GM19455 (cell line): ENCODE measurements around the gene PGPEP1.
"Not testable (repeated sequence)": the region's sequence is repeated elsewhere in the genome, so short reads cannot be mapped to it uniquely, and the experiment has no call there.

Experiments
- ATAC-seq: cut with Tn5 transposase; IDR thresholded peaks from one replicate; pipeline ENCODE4 v1.9.1; 2021; ENCODE audit not compliant: unreplicated experiment

PGPEP1 gene

GRCh38 chr19:18363787-18364186 lies 23.4 kb downstream of the PGPEP1 start:
- no peak for ATAC-seq

DNA sequence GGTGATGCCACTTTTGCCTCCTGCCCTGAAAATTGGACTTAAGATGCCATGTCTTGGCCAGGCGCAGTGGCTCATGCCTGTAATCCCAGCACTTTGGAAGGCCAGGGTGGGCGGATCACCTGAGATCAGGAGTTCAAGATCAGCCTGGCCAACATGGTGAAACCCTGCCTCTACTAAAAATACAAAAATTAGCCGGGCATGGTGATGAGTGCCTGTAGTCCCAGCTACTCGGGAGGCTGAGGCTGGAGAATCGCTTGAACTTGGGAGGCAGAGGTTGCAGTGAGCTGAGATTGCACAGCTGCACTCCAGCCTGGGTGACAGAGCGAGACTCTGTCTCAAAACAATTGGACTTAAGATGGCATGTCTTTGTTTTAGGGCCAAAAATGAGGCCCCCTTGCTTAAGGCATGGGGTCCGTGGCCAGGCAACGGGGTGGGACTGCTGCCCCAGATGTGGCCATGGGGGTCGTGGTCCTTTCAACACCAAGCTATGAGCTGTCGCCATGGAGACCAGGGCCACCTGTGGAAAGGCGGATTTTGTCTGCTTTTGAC lies 24.0 kb downstream of the PGPEP1 start:
- ATAC-seq, result not testable (repeated sequence)

- ATAC-seq, result no peak
Observed at GRCh38 chr19:18364826-18365528, 24.6 kb downstream of the PGPEP1 start.

DNA sequence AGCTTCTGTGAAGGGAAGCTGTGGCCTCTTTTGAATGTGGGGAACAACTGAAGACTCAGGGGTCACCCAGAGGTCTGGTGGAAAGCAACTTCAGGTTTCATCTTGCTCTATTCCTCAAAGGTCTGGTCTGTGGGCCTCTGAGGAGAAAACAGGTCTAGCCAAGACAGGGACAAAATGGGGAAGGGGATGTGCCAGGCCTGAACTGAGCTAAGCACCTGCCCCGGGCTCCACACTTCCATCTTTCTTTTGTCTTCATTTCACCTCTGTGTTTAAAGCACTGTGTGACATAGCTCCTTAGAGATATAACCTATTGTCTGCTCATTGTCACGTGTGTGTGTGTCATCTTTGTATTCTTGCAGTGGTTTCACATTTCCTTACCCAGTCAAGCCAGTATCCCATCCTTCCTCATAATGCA lies 25.6 kb downstream of the PGPEP1 start:
- ATAC-seq, result no peak

DNA sequence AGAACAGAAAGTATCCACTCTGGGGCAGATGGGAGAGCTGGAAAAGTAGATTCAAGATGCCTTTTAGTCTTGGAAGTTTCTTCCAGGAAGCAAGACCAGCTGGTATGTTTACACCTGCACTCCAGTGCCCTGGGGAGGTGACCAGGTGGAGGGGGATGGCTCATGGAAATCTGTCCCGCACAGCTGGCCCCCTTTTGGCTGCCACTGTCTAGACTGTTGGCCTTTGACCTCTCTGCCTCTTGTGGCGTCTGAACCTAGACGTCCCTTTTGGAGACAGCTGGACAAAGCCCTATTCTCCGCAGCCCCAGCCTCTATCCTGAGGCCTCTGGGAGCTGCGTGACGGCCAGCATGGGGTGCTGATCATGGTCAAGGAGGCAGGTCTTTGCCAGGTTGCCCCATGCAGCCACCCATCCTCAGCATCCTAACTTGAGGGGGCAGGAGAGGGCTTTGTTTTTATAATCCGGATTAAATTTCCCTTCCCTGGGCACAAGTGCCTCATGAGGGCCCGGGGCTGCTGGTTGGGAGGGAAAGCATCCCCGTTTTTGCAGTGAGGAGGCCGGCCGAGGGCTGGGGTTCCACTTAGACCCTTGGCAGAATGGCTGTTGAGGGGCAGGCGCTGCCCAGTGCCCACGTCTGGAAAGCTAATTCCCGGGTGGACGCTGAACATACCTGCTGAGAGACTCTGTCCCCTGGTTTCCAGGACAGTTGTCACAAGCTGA lies 28.3 kb downstream of the PGPEP1 start:
- no peak for ATAC-seq

- ATAC-seq, result no peak
Observed at GRCh38 chr19:18373407-18373891, 33.1 kb downstream of the PGPEP1 start.

GRCh38 chr19:18373892-18374629 lies 33.7 kb downstream of the PGPEP1 start:
- ATAC-seq, result peak; percentile 77

DNA sequence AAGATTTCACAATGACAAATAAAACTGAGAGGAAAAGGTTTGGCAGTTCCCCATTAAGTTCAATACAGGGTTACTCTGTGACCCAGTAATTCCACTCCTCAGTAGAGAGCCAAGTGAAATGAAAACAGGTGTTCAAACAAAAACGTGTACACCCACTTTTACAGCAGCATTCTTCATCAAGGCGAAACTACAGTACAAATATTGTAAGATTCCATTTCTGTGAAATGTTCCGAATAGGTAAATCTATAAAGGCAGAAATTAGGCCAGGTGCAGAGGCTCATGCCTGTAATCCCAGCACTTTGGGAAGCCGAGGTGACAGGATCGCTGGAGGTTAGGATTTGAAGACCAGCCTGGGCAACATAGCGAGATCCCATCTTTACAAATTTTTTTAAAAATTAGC lies 36.6 kb downstream of the PGPEP1 start:
- ATAC-seq, result no peak

- ATAC-seq, result no peak
Observed at GRCh38 chr19:18379803-18380747, 39.7 kb downstream of the PGPEP1 start.

GRCh38 chr19:18380843-18381242 lies 40.4 kb downstream of the PGPEP1 start:
- no peak for ATAC-seq

DNA sequence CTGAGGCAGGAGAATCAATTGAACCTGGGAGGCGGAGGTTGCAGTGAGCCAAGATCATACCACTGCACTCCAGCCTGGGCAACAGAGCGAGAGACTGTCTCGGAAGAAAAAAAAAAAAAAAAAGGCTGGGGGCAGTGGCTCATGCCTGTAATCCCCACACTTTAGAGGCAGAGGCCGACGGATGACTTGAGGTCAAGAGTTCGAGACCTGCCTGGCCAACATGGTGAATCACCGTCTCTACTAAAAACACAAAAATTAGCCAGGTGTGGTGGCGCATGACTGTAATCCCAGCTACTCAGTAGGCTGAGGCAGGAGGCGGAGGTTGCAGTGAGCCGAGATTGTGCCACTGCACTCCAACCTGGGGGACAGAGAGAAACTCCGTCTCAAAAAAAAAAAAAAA lies 43.2 kb downstream of the PGPEP1 start:
- not testable (repeated sequence) for ATAC-seq

GRCh38 chr19:18384775-18385174 lies 44.4 kb downstream of the PGPEP1 start:
- ATAC-seq, result no peak

- no peak for ATAC-seq
Observed at GRCh38 chr19:18385359-18385674, 44.9 kb downstream of the PGPEP1 start.

DNA sequence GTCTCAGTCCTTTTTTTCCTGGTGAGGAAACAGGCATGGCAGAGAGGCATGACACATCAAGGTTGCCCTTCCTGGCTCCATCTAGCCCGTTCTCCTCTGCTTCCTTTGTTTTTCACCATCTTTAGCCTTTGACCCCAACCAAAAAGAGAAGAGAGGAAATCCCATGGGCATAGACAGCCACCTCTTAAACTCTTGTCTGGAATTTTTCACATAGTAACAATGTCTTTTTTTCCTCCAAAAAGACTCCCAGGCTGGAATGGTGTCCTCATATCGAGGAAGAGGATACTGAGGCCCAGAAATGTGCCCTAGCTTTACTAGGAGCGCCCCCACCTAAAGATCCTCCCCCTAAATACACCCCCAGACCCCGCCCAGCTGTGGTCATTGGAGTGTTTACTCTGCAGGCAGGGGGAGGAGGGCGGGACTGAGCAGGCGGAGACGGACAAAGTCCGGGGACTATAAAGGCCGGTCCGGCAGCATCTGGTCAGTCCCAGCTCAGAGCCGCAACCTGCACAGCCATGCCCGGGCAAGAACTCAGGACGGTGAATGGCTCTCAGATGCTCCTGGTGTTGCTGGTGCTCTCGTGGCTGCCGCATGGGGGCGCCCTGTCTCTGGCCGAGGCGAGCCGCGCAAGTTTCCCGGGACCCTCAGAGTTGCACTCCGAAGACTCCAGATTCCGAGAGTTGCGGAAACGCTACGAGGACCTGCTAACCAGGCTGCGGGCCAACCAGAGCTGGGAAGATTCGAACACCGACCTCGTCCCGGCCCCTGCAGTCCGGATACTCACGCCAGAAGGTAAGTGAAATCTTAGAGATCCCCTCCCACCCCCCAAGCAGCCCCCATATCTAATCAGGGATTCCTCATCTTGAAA lies 45.5 kb downstream of the PGPEP1 start, which contains the start of gene GDF15:
GDF15 (plus strand) TSS at position 484 of the 868 bp plus-strand sequence; CDS start at position 516, 32 bp downstream.
- ATAC-seq, result no peak

- ATAC-seq, result no peak
Observed at GRCh38 chr19:18386543-18387271, 46.3 kb downstream of the PGPEP1 start.

DNA sequence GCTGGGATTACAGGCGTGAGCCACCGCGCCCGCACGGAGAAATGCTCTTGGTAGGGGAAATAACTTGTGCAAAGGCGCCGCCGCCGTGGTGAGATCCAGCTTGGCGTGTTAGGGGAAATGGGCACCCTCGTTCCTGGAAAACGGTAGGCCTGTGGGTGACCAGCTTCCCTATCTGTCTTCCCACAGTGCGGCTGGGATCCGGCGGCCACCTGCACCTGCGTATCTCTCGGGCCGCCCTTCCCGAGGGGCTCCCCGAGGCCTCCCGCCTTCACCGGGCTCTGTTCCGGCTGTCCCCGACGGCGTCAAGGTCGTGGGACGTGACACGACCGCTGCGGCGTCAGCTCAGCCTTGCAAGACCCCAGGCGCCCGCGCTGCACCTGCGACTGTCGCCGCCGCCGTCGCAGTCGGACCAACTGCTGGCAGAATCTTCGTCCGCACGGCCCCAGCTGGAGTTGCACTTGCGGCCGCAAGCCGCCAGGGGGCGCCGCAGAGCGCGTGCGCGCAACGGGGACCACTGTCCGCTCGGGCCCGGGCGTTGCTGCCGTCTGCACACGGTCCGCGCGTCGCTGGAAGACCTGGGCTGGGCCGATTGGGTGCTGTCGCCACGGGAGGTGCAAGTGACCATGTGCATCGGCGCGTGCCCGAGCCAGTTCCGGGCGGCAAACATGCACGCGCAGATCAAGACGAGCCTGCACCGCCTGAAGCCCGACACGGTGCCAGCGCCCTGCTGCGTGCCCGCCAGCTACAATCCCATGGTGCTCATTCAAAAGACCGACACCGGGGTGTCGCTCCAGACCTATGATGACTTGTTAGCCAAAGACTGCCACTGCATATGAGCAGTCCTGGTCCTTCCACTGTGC lies 47.9 kb downstream of the PGPEP1 start:
- ATAC-seq, result peak; percentile 49

GRCh38 chr19:18388960-18389725 lies 48.7 kb downstream of the PGPEP1 start:
- no peak for ATAC-seq
